AG04449 (cell line): Measurements from ENCODE around the gene MAPK9.

ENCODE experiments used
- CTCF ChIA-PET: fragments of 350-600 bp; formaldehyde crosslinking; extraction: SDS; loops from one replicate; lab custom pipeline; 2021; ENCODE audit warnings: antibody characterized with exemption; lab: Yijun Ruan, JAX
- POLR2A ChIA-PET: fragments of 400-600, 350-600 bp; formaldehyde crosslinking; extraction: SDS; loops from one replicate; lab custom pipeline; 2020; ENCODE audit warnings: antibody characterized with exemption, inconsistent platforms; lab: Yijun Ruan, JAX
- DNase-seq: peaks from one replicate; pipeline ENCODE4 v3.0.0-alpha.2; 2010; ENCODE audit warnings: low read depth, low spot score
- H3K4me3 ChIP-seq: 2 replicates; pipeline ENCODE4 v1.5.1; 2011; ENCODE audit warnings: low read depth, mild to moderate bottlenecking, control low read depth, low read length
- CTCF ChIP-seq: IDR thresholded peaks from one replicate; pipeline ENCODE4 v1.5.1; 2011; ENCODE audit warnings: mild to moderate bottlenecking, moderate library complexity, low read length, control low read depth, inconsistent platforms; ENCODE audit not compliant: insufficient read depth; ENCODE audit errors: missing control alignments

Gene MAPK9

GRCh38 chr5:180336234-180337020 lies 44.5 kb upstream of the MAPK9 start:
- no peak overlapping the region for H3K4me3 ChIP-seq
- no peak for TF ChIP-seq CTCF
- CTCF ChIA-PET, result interaction anchor here (2.2 to 3.4 kb wide), 3 partner anchors 8 to 21 kb away, joined by 9 to 21 read pairs (median 21); no protein-coding TSS in a partner anchor
- POLR2A ChIA-PET, result no interaction called here
- DNase-seq, result no peak

DNA sequence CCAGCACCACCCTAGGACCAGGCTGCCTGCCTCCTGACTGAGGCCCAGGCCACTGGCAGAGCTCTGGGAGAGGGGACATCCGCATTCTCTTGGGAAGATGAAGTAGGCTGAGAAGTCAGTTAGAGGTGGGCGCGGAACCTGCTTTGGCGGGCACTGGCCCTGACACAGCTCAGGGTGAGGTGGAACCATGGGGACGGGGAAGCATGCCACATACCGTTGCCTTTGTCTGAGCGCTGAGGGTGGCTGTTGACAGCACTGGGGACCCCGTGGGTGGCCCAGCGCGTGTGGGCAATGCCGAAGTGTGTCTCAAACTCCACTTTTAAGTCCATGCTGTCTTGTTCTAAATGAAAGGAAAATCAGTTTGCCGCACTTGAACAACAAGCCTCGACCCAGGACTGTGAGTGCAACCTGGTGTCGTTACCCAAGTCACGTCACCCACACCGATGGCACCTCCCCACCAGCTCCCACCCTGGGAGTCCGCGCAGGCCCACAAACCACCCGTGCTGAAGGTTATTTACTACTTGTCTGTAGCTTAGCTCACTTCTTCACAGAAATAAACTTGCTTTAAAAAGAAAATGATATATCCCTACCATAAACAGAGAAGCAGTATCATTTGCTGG lies 43.8 kb upstream of the MAPK9 start:
- ChIA-PET POLR2A (interaction anchor here (1.0 kb wide), 1 partner anchor 18 kb away, joined by 3 read pairs; the partner anchor contains the start of gene GFPT2), CTCF (interaction anchor here (1.0 to 3.4 kb wide), 3 partner anchors 7 to 136 kb away, joined by 3 to 21 read pairs (median 21); no protein-coding TSS in a partner anchor)
- no peak overlapping the region for H3K4me3 ChIP-seq
- DNase-seq, result no peak
- TF ChIP-seq CTCF, result no peak

DNA sequence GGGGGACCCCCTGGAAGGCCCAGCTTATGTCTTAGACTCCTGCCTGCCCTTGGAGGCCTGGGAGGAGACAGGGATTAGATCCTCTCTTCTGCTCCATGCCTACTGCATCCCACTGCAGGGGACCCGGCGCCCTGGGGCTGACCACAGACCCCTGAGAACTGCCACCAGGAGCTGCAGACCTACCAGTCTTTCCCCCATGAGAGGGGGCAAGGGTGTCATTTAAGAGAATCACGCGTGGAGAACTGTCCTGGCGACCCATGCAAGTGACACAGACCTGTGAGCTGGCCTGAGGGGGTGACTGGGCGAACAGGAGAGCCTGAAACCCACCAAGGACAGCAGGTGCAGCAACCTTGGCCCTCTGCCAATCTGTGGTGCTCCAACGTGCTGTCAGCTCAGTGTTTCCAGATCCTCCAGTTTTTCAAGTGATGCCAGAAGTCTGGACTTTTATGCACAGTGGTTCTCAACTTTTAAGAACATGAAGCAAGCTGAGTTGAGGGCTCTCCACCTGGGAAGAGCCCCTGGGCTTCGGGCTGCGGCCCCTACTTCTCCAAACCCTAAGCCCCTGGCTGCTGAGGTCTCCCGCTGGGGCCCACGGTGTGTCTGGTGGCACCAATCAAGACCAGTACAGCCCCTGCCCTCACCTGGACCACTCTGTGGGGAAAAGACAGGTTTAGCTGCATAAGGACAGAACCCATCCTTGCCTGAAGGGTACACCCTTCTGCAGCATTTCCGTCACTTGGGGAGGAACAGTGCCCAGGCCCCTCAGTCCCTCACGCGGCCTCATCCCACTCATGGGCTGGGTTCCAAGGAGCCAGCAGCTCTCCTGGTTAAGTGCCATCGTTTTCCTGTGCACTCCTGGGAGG lies 43.1 kb upstream of the MAPK9 start:
- ChIA-PET POLR2A (interaction anchor here (1.0 to 1.2 kb wide), 2 partner anchors 8 to 18 kb away, joined by 3 read pairs; partner anchors contain the start of gene GFPT2), CTCF (interaction anchor here (0.8 to 3.4 kb wide), 4 partner anchors 7 to 136 kb away, joined by 3 to 21 read pairs (median 4); no protein-coding TSS in a partner anchor)
- TF ChIP-seq CTCF, result no peak
- no peak for DNase-seq
- no peak overlapping the region for H3K4me3 ChIP-seq

- no peak for TF ChIP-seq CTCF
- no peak overlapping the region for H3K4me3 ChIP-seq
- ChIA-PET POLR2A (interaction anchor here (1.2 to 1.5 kb wide), 2 partner anchors 9 to 19 kb away, joined by 3 to 5 read pairs; partner anchors contain the start of gene GFPT2), CTCF (interaction anchor here (0.8 to 3.4 kb wide), 5 partner anchors 8 to 39 kb away, joined by 3 to 21 read pairs (median 4); no protein-coding TSS in a partner anchor)
- no peak for DNase-seq
Observed at GRCh38 chr5:180334176-180334575, 42.3 kb upstream of the MAPK9 start.

GRCh38 chr5:180333661-180334060 lies 41.8 kb upstream of the MAPK9 start:
- no peak for TF ChIP-seq CTCF
- DNase-seq, result no peak

More at GRCh38 chr5:180333661-180334060, 41.8 kb upstream of the MAPK9 start:
- no peak overlapping the region for H3K4me3 ChIP-seq
- CTCF ChIA-PET, result interaction anchor here (1.0 to 3.4 kb wide), 5 partner anchors 9 to 18 kb away, joined by 3 to 21 read pairs (median 3); no protein-coding TSS in a partner anchor
- POLR2A ChIA-PET, result interaction anchor here (1.2 to 1.5 kb wide), 2 partner anchors 10 to 20 kb away, joined by 3 to 5 read pairs; partner anchors contain the start of gene GFPT2
